NCI-H2107 treated with DMSO at 0.1 percent for 48 hours (cell line): ENCODE data around the gene TACR1.
"Not testable (repeated sequence)": the region's sequence is repeated elsewhere in the genome, so short reads cannot be mapped to it uniquely, and the experiment has no call there.

Source experiments
- DNase-seq: peaks from one replicate; lab custom pipeline; 2025; ENCODE audit not compliant: unreplicated experiment; lab: John Stamatoyannopoulos, UW

TACR1 gene

DNA sequence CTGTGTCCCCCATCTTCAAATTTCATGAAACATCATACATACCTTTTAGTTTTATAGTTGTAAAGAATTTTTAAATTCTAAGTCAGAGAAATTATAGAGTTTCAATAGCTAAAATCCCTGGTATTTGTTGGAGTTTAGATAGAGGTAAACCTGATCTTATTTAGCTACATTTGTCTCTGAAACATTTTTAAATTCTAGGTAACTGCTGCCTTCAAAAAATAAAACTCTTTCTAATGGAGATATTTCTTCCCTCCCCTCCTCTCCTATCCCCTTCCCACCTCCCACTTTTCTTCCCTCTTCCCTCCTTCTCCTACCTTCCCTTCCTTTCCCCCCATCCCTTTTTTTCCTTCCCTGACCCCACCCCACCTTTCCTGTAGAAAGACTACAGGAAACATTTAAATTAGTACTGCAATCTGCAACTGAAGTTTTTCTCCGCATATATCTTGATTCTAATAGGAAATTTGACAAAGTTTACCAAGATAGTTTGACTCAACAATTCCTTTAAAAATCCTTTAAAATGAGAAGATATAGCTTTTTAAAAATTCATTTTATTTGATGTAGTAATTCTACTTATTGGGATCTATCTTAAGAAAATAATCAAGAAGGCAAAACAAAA, 4.1 kb downstream of the TACR1 start:
- DNase-seq: no peak

DNA sequence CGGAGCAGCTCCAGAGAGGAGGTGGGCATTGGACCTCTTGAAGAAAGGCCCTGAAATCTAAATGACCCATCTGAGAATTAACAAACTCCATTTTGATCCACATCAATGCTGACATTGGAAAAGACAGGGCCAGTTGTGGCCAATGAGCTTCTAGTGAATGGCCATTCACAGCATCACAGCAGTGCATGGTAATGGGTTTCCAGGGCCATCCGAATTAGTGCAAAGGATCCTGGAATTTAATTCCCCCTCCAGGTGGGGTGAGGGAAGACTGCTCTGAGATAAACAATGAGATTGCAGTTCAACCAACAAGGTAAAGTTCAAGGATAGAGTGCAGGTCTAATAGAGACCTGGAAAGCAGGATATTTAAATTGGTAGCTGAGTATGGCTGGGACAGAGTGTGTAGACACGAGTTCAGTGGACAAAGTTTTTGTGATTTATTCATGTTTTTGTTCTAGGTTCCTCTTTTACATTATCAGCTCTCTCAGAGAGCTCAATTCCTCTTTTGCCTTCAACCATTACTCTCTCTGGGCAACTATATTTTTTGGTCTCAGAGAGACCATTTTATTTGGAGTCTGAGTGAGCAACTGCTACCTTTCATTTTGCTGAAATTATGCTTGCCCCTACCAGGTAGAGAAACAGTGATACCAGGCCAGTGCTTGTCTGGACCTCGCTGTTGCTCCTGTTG, 5.0 kb downstream of the TACR1 start:
- no peak for DNase-seq

DNA sequence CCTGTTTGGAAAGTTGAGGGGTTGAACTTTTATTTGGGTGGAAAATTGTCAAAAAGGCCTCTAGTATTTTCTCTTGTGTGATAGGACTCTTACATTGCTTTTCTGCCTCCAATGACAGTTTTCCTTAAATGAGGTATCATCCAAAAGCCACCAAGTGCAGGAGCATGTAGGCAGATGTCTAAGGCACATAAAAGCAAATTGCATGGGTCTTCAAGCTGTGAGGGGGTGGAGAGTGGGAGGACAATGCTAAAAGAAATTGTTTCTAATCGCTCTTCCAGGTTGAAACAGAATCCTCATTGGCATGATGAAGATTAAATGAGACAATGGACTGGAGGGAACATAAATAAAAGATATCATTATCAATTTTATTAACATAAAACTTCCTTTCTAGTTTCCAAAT, 6.8 kb downstream of the TACR1 start:
- DNase-seq: no peak

DNA sequence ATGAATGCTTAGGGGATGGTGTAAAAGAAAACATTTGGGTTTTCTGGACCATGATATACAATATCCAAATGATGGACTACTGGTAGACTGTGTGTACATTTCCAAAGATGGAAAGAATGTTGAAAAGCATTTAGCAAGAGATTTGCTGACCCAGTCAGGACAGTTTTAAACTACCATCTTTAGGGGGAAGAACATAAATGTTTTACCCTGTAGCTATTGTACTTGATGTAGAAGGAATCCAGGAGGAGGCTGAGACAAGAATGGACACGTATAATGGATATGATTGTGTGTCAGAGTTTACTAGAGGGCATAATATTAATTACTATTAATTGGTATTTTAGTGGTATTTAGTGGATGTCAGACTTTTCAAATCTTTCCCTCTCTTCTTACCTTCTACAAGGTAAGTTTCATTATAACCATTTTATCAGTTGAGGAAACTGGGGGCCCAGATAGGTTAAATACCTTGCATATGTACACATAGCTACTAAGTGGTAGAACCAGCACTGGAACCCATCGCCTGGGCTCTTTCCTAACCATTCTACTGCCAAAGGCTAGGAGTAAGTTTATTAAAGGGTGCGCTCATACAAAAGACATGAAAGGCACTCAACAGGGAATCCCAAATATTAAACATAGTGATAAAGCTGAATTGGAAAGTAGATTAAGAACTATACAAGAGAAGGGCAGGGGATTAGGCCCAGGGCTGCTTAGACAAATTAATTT, 8.9 kb downstream of the TACR1 start:
- no peak for DNase-seq

DNA sequence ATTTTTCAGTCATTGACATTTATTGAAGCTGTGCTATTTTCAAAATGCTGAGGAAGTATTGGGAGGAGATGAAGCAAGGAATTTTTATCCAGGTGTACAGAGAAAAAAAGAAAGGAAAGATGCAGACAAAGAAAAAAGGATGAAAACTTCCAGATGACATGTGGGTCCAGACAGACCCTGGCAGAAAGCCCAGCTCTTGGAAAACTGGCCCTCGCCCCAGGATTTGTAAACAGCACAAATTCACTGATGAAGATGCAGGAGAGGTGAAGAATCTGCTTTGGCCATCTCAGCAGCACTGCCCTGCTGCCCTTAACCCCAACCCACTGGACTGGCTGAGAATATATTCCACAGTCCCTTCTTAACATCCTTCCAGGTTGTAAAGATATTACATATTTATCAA, 12.5 kb downstream of the TACR1 start:
- DNase-seq: no peak

DNA sequence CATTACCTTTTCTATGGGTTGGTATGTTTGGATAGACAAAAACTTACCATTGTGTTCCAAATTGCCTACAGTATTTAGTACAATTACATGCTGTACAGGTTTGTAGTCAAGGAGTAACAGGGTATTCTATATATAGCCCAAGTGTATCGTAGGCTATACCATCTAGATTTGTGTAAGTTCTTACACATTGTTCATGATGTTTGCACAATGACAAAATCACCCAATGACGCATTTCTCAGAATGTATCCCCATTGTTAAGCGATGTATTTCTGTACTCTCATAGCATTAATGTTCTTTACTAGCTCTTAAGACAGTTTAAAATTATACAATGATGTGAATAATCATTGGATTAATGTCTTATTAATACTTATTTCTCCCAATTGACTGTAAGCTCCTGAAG, 16.7 kb downstream of the TACR1 start:
- DNase-seq: no peak

DNA sequence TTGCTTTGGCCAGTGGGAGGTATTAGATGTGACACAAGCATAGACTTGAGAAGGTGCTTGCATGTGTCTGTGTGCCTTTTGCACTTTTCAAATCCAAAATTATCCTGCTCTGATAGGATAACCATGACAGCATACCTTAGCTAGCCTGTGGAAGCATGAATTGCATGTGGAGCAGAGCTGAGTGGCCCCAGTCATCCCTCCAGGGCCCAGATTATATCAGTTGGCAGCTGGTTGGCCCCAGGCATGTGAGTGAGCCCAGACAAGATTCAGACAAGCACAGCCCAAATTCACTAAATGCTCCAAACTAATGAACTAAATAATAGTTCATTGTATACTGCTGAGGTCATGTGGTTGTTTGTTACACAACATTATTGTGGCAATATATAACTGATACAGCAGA, 18.8 kb downstream of the TACR1 start:
- no peak for DNase-seq

DNA sequence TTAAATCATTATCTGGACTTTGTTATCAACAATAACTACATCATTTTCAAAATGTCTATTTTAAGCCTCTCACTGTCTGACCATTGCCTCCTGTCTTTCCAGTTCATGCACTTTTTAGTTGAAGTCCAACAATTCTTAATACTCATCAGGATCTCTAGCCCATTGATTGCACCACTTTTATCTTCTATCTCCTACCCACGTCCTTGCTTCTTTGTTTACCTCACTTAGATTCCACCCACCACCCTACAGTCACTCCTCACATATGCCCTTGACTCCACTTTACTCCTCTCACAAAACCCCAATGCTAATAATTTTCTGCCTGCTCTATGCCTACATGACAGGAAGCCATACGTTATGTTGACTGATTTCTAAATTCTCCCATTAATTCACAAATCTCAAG, 21.9 kb downstream of the TACR1 start:
- no peak for DNase-seq

DNA sequence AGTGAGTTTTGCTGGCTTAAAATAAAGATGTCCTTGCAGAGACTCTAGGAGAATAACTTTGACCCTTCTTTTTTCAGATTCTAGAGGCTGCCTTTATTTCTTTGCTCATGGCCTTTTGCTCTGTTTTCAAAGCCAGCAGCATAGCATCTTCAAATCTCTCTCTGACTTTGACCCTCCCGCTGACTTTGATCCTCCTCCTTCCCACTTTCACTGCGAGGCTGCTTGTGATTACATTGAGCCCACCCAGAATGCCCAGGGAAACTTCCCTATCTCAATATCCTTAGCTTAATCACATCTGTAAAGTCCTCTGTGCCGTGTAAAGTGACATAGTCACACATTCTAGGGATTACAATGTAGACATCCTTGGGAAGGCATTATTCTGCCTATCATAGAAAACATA, 23.9 kb downstream of the TACR1 start:
- no peak for DNase-seq

DNA sequence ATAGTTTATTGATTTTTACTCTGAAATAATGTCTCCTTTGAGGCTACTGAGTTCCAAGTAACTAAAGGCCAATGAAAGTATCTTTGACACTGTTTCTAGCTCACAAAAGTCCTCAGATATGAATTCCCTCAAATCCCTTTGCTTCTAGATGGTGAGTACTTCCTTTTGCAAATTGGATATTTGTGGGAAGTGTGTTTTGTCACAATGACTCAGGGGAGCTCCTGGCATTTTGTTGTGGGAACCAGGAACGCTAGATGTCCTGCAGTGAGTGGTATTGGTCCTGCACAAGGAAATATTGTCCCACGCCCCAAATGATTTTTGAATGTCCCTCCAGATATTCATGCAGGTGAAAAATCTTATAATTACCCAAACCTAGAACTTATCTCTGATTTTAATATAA, 24.3 kb downstream of the TACR1 start:
- DNase-seq: no peak

DNA sequence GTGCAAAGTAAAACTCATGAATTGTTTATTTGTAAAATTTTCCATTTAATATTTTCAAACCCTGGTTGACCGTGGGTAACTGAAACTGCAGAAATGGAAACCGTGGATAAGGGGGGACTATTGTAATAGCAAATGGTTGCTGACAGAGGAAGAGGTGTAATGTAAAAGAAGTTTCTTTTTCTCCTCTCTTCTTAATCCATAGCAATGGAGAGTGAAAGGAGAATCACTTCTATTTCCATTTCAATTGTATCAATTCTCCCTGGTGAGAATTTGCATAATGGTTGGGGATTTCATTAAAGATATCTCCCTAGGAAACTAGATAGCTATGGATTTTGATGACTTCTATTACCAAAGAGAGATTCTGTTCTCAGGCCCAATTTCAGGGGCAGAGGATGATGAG, 24.8 kb downstream of the TACR1 start:
- DNase-seq: no peak

DNA sequence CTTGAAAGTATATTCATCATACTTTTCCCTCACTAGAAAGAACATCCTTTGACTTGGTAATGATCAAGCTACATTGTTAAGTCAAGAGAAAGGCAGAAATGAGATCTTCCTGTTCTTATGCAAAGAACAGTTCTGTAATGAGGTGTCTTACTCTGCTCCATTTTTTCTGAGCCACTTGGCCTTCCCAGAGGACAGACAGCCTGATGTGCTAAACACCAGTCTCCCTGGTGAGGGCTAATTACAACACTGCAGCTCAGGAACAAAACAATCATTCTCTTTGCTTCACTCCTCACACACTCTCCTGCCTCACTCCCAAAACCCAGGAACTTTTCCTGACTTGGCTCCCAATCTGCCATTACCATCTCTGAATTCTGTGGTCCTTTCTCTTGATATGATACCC, 25.6 kb downstream of the TACR1 start:
- DNase-seq: no peak

DNA sequence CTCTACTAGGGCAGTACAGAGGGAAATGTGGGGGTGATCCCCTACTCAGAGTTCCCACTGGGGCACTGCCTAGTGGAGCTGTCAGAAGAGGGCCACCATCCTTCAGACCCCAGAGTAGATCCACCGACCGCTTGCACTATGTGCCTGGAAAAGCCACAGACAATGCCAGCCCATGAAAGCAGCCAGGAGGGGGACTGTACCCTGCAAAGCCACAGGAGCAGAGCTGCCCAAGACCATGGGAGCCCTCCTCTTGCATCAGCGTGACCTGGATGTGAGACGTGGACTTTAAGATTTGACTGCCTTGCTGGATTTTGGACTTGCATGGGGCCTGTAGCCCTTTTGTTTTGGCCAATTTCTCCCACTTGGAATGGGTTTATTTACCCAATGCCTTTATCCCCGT, 27.9 kb downstream of the TACR1 start:
- DNase-seq: not testable (repeated sequence)

DNA sequence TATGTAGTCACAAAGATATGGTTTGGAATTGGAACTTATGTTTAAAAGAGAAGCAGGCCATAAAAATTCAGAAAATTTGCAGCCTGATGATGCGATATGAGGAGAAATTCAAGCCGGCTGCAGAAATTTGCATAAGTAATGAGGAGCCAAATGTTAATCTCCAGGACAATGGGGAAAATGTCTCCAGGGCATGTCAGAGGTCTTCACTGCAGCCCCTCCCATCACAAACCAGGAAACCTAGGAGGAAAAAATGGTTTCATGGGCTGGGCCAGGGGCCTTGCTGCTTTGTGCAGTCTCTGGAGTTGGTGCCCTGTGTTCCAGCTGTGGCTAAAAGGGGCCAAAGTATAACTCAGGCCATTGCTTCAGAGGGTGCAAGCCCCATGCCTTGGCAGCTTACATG, 28.4 kb downstream of the TACR1 start:
- DNase-seq: no peak

DNA sequence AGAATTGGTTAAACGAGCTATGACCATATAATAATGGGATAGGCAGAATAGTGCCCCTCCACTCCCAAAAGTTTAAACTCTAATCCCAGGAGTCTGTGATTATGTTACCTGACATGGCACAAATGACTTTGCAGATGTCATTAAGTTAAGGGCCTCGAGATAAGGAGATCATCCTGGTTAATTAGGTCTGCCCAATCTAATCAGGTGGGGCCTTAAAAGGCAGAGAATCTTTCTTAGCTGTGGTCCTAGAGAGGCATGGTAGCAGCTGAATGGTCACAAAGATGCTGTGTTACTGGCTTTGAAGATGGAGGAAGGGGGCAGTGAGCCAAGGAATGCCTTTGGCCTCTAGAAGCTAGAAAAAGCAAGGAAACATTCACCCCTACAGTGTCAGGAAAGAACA, 31.1 kb downstream of the TACR1 start:
- DNase-seq: no peak

DNA sequence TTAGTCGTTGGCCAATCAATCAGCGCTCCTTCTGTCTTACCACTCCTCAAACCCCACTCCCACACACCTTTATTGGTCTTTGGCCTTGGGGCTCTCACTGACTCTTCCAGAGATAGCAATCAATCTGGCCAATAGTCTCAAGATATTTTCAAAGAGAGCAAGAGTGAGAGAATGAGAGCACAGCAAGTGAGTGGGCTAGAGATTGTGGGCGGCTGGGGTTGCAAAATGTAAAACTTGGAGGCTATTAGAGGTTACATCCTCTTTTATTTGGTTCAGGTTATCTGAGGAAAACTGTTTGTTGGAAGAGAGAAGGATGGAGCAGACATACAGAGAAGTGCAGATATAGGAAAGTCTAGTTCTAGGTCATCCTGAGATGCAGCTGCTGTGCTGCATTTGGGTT, 32.8 kb downstream of the TACR1 start:
- no peak for DNase-seq

DNA sequence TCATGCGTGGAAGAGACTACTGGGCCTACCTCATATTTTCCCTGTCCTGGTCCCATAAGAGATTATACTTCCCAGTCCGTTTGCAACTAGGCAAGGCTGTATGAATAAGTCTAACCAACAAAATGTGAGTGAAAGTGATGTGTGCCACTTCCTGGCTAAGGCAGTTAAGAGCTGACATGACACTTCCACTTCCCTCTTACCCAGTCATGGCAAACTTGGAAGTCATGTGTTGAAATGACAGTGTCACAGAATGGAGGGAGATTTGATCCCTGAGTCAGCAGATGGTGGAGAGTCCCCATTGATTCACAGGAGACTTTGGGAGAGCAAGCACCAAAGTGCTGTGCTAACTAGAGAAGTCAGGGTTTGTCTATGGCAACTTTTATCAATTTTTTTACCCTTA, 36.4 kb downstream of the TACR1 start:
- DNase-seq: no peak

DNA sequence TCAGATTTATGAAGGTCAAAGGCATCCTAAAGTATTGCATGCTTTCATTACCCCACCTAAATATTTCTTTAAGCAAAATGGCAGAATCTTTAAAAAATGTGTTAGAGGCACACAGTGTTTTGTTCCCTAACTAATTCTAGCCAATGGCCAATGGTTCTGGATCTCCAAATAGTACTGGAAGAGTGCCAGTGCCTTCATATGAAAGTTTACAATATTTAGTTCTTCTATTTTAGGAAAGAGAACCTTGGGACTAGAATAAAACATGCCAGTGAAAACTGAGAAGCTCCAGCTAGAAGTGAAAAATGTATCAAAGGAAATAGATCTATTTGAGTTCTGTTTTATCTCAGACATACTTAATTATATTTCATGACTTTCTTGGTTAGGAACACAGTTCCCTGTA, 37.1 kb downstream of the TACR1 start:
- DNase-seq: no peak

DNA sequence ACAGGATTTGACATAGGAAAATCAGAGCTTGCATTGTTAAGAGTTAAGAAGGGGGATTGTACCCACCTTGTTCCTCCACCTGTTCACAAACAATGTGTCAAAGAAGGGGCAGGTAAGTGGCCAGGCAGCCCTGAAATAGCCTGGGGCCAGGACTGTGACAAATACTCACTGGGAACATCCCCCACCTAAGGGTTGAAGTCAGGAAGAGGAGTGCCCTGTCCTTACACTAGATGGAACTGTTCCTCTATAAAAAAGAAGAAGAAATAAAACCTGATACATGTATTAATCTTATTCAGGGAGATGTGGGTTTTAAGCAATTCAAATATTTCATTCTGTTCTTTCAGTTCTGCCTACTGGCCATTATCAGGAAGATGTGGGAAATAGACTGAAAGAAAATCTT, 41.9 kb downstream of the TACR1 start:
- DNase-seq: no peak

DNA sequence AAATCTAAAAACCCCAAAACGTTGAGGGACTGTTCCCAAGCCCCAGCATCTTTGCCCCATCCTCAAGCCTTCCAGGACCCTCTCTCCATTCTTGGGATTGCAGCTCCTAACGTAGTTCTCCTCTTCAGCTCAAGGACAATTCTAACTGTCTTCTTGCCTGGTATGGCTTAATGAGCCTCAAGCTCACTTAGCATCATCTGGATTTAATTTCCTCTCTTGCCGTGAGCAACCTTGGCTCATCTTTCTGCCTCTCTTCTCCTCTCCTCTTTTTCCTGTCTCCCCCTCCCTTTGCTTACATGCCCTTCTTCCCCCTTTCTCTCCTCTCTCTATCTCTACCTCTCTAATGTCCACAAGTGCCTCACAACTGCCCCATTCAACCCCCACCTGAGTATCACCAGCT, 44.2 kb downstream of the TACR1 start:
- DNase-seq: no peak

DNA sequence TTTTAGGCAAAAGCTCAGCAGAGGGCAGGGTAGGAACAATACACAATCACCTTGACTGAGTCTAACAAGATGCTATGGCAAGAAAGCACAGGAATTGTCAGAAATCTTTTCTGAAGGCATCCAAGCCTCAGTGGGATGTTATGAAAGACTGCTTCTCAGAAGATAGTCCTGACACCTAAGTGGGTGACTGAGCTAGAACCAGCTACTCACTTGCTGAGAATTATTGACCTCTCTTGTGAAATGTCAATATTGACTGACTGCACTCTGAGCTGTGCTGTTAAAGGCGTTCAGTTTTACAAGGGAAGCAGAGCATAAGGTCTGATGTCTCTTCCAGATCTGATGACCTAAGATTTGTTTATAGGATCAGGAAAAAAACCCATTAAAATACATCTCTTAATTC, 46.1 kb downstream of the TACR1 start:
- no peak for DNase-seq

DNA sequence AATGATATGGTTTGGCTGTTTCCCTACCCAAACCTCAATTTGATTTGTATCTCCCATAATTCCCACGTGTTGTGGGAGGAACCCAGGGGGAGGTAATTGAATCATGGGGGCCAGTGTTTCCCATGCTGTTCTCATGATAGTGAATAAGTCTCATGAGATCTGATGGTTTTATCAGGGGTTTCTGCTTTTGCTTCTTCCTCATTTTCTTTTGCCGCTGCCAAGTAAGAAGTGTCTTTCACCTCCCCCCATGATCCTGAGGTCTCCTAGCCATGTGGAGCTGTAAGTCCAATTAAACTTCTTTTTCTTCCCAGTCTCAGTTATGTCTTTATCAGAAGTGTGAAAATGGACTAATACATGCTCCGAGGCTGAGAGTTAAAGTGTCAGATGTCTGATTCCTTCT, 47.1 kb downstream of the TACR1 start:
- not testable (repeated sequence) for DNase-seq

DNA sequence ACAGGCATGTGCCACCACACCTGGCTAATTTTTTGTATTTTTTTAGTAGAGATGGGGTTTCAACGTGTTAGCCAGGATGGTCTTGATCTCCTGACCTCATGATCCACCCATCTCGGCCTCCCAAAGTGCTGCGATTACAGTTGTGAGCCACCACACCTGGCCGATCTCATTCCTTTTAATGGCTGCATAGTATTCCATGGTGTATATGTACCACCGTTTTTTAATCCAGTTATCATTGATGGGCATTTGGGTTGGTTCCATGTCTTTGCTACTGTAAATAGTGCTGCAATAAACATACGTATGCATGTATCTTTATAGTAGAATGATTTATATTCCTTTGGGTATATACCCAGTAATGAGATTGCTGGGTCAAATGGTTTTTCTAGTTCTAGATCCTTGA, 51.4 kb downstream of the TACR1 start:
- not testable (repeated sequence) for DNase-seq
